HG03064 (cell line): ENCODE data around the gene TMEM203.

ENCODE experiments used
- ATAC-seq: cut with Tn5 transposase; IDR thresholded peaks from one replicate; pipeline ENCODE4 v1.9.1; 2021; ENCODE audit warnings: low read depth; ENCODE audit not compliant: unreplicated experiment

The TMEM203 gene

DNA sequence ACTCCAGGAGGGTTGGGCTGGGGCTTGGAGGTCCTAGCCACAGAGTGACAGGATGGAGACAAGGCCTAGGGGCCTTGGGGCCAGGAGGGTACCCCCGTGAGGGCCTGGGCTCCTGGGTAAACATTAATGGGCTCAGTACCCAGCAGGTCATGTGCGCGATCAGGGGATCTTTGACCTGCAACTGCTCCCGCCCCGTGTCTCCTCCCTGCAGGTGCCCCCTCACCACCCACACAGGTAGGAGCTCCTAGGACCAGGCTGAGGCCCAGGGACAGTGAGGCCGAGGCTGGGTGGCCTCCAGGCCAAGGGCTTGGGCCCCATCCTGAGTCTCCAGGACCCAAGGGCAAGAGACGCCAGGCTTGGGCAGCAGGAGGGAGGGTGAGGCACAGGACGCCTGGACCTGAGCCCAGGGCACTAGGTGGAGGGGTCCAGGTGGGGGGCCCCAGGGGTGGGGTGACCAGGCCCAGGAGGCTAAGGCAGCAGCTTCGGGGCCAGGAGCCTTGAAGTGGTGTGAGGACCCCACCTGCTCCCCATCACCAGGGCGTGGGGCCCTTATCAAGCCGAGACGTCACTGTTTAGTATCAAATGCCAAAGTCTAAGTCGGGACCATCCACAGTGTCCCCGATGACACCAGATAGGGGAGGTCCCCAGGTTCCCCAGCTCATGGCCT lies 25.4 kb upstream of the TMEM203 start, which contains the start of gene SLC34A3:
SLC34A3 (plus strand) TSS at position 197 of the 667 bp plus-strand sequence. CDS start 802 bp downstream, outside the sequence.
- ATAC-seq = no peak

DNA sequence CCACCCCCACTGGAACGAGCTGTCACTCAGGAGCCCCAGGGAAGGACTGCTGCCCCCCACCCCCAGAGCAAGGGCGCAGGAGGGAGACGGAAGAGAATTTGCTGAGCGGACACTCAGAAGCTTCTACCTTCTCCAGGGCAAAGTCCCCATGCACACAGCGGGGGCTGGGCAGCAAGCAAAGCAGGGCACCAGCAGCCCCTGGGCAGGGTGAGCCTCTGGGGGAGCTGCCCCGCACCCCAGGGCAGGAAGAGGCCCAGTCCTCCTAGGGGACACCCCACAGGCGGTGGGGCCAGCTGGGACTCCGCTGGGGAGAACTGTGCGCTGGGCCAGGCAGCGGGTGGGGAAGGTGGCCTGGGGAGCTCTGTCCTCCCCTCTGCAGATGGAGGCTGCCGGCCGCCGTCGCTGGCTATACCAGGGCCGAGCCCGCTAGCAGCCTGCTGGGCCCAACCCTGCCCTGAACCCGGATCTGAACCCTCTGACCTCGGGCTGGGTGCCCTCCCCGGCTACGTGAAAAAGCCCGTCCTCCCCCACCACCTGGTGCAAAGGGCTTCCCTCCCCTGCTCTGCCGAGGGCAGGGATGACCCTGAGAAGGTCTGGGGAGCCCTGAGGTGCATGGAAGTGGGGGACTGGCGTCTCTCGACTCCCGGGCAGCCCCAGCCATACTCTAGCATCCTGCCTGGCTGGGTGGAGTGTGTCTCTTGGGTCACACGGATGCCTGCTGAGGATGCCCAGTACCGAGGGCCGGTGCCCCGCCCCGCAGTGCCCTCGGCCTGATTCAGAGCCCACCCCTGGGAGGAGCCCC lies 24.7 kb upstream of the TMEM203 start:
- no peak for ATAC-seq

DNA sequence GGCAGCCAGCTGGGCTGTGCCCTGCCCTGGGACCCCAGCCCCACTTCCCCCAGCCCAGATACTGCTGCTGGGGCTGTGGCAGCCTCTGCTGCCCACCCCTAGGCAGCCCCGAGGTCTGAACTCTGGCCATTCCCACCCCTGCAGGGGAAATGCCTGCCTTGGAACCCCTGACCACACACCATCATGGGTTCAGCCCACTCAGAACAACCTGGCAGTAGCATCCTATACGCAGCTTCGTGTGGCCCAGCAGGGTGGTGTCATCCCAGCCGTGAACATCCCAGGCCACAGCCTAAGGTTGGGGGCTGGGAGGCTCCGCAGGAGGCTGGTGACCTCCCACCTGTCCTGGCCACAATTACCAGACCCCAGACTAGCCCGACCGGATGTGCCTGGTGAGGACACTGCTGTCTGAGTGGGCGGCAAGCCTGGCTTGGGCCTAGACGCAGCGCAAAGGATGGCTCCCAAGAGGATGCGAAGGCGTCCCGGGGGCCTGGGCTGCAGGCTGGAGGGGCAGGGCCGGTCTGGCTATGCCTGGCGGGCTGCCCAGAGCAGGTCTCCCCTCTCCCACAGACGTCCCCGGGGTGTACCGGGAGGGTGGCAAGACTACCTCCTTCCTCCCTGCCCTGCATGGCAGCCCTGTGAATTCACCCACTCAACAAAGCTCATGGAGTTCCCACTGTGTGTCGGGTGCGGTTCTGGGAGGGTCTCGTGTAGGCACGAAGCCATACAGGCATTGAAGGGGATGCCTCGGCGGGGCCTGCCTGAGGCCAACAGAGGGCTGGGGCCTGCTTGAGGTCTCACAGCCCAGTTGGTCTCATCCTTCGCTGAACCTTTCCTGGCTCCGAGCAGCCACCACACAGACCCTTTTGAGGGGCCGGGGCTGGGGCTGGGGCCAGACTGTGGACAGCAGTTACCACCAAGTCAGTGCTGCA lies 23.8 kb upstream of the TMEM203 start:
- no peak for ATAC-seq

DNA sequence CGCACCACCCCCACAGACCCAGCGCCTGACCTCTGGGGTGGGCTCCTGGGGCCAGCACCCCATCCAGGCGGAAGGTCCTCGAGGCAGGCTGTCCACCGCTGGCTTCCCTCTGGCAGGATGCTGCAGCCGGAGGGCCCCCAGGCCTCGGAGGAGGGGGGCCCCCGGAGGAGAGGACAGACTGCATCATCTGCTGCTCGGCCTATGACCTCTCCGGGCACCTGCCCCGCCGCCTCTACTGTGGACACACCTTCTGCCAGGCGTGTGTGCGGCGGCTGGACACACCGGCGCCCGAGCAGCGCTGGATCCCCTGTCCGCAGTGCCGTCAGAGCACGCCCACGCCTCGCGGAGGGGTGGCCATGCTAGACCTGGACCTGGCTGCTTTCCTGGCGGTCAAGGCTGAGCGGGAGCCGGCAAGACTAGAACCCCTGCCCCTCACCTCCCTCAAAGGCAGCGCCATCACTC lies 23.1 kb upstream of the TMEM203 start:
- ATAC-seq = no peak

DNA sequence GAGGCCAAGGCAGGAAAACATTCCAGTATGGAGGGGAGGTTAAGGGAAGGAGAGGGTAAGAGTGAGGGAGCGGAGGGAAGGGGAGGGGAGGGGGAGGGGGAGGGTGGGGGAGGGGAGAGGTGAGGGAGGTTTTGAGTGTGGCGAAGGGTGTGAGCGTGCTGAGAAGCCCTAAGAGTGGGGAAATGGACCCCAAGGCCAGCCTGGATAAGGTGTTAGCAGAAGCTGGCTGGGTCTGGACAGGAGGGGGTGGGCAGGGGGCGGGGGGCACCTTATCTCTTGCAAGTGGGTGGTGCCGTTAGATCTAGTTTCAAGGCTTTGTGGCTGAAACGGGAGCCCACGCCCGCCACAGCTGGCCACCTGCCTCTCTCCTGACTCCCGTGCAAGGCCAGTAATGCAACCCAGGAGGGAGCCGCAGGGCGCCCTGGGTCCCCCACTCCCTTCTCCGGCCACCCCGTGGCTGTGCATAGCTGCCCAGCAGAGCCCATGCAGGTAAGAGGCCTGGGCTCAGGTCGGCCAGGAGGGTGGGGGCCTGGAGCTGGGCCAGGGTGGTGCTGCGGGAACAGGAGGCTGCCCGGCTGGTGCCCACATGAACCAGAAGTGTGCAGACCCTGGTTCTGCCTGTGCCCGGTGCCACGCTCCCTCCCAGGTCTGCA lies 22.5 kb upstream of the TMEM203 start:
- no peak for ATAC-seq

DNA sequence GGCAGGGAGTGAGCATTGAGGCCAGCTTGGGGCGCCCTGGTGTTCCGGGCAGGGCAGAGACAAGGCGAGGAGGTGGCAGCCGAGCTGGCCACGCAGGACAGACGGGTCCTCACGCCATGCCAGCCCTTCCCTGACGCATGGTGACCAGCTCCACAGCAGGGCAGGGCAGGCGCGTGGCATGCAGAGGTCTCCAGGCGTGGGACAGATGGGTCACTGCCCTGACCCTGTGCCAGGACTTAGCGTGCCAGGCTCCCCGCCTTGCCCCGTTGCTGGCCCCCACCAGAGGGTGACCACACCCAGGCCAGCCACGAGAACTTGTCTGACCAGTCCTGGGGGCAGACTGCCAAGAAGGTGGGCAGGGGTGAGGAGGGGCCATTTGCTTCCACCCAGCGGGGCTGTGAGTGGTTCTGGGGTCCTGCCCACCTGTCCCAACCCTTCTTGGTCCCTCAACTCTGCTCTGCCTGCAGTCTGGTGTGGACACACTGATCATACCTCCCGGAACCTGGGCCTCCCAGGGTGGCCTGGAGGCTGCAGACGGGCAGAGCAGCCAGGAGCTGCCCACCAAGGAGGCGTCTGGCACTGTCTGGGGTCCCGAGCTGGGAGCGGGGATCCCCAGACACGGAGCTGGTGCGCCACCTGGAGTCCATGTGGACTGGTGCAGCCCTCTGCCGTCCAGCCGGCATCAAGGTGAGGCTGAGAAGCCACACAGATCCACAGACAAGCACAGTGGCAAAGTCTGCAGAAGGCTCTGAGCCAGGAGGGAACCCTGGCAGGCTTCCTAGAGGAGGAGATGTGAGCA lies 21.8 kb upstream of the TMEM203 start, which contains the start of gene RNF224:
RNF224 (plus strand) TSS at position 449 of the 799 bp plus-strand sequence. CDS start 834 bp downstream, outside the sequence.
- no peak for ATAC-seq

DNA sequence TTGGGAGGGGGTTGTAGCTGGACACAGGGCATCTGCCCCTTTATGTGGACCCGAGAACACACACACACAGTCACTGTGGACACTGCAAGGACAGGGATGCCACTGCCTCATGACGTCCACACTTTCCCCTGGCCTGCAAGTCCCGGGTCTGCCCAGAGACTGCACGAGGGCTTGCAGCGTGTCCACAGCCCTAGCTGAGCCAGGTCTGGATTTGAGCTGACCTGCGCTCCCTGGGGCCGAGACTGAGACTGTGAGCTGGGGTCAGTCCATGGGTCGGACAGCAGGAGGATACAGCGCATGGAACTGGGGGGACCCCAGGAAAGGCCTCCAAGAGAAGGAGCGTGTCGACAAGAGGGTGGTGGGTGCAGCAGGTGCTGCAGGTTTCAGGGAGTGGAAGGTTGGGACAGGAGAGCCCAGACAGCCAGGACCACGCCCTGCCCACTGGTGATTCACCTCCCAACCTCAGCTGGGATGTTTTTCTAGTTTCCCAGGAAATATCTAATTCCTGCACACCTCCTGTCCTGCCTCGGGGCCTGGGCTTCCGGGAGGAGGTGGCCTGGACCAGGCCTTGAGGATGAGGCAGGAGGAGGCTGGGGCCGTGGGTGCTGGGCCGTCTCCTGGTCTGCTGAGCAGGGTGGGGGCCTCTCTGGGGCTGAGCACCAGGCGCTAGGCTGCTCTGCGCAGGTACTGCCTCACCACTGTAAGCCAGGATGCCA lies 21.0 kb upstream of the TMEM203 start:
- ATAC-seq = no peak

DNA sequence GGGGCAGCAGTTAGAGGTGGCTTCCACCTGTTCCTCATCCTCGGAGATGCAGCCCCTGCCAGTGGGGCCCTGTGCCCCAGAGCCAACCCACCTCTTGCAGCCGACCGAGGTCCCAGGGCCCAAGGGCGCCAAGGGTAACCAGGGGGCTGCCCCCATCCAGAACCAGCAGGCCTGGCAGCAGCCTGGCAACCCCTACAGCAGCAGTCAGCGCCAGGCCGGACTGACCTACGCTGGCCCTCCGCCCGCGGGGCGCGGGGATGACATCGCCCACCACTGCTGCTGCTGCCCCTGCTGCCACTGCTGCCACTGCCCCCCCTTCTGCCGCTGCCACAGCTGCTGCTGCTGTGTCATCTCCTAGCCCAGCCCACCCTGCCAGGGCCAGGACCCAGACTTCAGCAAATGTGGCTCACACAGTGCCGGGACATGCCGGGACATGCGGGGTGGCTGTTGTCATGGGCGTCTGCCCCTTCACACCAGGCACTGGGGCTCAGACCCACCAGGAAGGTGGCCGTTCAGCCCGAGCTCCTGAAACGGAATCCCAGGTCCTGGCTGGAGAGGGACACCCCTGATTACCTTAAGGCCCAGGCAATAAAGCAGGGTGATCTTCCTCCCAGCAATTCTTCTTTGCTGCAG lies 20.4 kb upstream of the TMEM203 start:
- no peak for ATAC-seq

DNA sequence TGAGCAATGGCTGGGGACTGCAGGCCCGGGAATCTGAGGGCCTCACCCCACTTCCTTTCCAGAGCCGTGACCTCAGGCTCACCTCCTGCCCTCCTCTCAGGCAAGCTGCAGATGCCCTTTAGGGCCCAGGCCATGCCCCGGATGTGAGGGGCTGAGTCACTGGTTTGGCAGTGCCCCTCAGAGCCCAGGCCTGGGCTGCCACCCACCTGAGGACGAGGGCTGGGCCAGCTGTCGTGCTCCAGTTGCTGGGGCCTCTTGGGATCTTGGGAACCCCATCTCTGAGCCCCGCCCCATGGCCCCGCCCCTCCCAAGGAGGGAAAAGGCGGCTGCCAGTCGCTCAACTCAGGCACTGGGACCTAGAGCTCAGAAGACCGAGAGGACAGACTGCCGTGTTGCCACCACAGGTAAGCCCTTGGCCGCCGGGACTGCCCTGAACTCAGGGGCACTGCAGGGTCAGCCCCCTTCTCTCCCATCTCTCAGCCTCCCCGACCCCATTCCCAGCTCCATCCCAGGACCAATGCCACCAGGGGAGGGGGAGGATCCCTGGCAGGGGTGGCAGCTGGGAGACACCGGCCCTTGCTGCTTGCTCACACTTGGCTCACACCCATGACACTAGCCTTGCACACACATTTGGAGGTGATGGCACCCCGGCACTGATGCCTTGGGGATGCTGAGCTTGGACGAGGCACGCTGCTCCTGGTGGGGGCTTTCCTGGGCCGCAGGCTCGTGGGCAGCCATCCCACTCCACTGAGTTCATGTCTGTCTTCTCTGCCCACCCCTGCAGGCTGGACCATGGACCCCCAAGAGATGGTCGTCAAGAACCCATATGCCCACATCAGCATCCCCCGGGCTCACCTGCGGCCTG lies 19.6 kb upstream of the TMEM203 start, which contains the start of gene CYSRT1:
CYSRT1 (plus strand) TSS at position 345 of the 865 bp plus-strand sequence; CDS start at position 793, 448 bp downstream.
- no peak for ATAC-seq

DNA sequence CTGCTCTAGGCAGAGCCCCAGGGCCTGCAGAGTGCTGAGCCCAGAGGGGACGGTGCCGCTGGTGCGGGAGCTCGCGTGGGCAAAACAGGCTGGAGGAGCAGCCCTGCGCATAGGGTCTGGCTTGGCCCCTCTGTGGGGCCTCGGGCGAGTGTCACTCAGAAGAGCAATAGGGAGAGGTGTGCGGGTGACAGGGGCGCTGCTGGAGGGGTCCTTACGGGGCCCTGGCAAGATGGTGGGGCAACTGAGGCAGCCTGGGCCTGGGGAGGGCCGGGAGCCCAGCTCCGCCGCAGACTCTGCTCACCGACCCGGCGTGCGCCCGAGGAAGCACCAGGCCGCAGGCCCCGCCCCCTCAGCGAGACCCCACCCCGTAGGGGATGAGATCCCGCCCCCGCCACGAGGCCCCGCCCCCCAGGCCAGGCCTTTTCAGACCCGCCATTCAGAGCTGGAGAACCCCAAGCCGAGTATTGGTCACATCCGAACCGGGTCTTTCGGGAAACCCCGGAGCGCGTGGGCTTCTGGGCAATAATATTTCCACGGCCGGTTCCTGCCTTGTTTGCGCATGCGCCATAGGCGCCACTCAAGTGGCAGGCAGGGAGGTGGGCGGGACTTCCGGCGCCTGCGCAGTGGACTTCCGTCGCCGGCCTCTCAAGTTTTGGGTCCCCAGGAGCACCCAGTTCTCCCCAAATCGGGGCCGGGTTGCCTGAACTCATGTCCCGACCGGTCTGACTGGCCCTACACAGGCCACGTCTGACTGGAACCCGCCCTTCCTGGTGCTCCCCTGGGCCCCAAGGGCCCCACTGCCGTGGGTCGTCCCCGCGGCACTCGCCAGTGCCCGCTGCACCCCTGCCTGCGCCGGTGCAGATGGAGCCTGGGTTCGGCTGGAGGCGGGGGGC lies 17.9 kb upstream of the TMEM203 start:
- peak; percentile 60 for ATAC-seq

DNA sequence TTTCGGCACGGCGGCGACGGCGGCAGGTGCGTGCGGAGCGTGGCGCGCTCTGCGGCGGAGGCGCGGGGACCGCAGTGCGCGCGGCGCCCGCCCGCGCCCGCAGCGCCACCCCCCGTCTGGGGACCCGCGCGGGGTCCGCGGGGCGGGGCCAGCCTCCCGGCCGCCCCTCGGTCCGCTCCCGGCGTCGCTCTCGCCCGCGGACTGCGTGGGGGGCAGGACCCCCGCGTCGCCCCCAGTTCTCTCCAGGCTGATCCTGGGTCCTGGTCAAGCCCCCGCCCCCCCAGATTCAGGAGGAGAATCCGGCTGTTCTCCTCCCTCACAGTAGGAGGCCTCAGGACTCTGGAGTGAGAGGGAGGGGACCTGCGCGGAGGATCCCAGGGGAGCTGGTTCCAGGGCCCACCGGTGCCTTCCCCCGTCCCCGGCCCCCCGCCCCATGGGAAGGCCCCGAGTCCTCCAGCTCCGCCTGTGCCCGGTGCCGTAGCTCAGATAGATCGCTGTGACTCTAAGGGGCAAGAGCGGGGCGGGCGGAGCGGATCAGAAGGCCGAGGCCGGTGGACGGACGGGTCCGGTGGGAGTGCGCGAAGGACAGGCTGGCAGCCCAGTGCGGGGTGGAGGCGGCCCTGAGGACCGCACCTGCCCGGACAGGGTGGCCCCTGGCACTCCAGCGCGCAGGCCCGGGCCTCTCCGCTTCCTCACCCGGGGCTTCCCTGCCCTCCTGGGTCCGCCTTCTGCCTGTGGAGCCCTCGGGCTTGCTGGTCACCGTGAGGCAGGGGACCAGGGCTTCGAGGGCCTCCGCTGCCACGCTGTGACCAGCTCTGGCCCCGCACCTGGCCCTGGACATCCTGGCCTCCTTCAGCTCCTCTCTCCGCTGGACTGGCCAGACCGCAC lies 17.0 kb upstream of the TMEM203 start, which contains the start of gene RNF208:
RNF208 (minus strand) TSS at position 51 of the 888 bp plus-strand sequence. CDS start 1,028 bp downstream, outside the sequence.
- peak; percentile 4 for ATAC-seq

DNA sequence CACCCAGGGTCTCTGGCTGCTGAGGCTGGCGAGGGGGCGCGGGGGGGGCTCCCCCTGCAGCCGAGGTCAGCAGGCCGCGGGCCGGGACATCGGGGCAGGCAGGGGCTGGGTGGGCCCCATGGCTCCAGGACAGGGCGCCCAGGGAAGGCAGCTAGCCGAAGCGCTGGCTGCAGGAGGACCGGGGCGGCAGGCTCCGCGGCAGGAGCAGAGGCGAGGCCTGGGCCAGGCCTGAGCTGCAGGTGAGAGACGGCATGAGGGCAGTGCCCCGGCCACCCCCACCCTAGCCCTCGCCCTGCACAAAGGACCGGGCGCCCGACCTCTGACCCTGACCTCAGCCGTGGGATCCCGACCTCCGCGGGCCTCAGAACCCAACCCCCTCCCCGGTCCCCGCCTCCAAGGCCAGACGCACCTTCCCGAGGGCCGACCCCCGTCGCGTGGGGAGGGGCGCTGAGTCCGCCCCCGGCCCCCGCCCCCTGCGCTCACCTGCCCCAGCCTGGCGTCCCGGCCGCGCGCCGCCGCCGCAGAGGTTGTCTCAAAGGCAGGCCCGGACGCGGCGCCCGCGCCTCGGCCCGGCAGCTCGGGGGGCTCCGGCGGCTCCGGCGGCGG lies 16.2 kb upstream of the TMEM203 start:
- no peak for ATAC-seq

DNA sequence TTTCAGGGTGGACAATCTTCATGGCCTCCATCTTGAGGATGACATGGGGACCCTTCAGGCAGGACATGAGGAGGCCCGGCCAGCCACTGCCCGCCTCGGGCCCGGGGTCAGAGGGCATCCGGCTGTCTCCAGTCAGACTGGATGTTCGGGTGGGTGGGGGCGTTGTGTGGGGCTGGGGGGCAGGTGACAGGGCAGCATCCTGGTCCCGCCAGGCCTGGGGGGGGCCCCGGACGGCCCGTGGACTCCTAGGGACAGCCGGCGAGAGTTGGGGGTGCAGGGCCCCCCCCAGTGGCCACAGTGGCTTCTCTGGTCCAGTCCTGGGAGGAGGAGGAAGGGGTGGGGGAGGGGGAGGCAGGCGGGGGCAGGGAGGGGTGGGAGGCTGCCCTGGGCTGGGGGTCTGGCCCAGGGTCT lies 15.7 kb upstream of the TMEM203 start:
- ATAC-seq = no peak

DNA sequence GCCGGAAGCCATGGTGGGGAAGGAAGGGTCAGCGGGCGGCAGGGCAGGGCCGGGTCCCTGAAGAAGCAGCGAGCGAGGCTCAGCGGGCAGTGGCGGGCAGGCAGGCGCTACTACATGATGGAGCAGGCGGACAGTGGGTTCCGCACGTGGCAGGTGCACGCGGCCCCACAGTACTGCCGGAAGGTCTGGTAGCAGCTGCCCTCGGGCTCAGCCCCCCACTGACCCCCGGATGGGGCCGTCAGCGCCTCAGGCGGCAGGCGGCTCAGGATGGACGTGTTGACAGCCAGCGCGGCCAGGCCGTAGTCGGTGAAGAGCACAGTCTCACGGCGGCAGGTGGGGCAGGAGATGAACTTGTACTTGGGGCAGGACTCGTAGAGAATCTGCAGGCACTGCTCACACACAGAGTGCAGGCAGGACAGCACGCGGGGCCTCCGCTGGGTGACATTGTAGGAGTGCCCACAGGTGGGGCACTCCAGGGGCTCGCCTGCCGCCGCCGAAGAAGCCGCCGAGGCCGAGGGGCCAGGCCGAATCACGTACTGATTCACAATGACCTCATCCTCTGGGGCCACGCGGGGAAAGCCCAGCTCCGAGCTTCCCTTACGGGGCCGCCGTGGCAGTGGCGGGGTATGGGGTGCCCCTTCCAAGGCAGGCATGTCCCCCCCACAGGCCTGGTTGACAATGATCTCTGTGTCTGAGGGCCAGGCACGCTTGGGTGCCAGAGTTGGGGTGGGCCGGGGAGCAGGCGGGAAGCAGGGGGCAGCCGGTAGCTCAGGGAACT lies 15.1 kb upstream of the TMEM203 start:
- no peak for ATAC-seq
